GM18909 (cell line): ENCODE measurements around the gene CCDC82.

Source experiments
- ATAC-seq: cut with Tn5 transposase; IDR thresholded peaks from one replicate; pipeline ENCODE4 v1.9.1; 2021; ENCODE audit warnings: mild to moderate bottlenecking; ENCODE audit not compliant: unreplicated experiment, poor library complexity

Gene CCDC82

DNA sequence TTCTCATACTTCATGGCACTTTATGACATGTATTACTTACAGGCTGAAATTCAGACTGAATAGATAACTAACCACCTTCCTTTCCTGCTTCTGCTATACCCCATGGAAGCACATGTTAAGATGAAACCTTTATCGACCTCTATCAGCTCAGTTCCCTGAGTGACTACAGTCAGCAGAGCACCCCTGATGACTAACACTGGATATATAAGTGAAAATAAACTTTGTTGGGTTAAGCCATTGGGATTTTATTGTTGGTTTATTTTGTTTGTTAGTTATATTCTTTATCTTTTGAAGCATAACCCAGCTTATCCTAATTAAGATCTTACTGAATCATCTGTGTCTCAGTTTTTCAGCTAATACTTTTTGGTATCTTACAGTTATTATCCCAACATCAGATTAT, 23.7 kb downstream of the CCDC82 start:
- no peak for ATAC-seq

DNA sequence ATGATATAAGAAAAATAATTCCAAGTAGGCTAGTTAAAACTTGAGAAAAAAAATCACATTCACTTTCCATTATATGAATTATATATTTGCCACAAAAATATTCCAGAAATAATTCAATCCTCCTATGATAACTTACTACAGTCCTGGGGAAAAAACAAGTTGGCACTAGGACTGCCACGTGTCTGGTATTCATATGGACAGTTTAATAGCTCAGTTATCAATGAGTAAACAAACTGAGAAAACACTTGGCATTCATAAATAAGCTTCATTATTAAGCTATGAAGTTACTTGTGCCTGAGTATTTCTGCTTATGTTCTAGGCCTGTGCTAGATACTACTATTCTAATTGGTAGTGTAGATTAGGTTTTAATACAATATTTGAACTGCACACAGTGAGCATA, 24.2 kb downstream of the CCDC82 start:
- no peak for ATAC-seq

DNA sequence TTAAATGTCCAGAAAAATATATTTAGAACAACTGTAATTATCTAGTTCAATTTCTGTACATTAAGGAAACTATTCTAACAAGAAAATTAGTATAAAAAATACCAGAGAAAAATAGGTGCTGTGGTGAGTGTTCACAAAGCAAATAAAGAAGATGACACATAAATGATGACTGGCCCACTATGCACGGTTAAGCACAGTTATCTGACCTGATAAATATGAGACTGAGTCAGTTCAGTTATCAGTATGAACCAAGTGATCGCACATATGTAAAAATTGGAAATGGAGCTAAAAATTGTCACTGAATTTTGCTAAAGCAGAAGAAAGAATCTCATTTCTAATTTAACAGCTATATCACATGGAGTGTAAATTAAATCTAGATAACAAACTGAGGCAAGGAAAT, 27.9 kb downstream of the CCDC82 start:
- ATAC-seq: no peak

DNA sequence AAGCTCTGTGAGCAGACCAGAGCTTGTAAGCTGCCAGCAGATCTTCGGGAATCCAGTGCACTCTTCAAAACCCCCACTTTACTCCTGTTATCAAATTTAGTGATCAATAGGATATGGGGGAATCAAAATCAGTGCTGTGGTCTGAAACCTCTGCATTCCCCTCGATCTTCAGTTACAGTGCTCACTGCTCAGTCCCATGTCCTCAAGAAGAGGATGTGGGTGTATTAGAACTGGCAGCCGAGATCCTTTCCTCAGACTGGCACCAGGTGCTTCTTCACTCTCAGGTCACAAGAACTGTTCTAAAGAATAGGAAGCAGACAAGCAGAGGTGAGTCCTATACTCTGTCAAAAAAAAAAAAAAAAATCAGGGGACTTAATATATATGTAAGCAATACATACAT, 31.4 kb downstream of the CCDC82 start:
- ATAC-seq: no peak

DNA sequence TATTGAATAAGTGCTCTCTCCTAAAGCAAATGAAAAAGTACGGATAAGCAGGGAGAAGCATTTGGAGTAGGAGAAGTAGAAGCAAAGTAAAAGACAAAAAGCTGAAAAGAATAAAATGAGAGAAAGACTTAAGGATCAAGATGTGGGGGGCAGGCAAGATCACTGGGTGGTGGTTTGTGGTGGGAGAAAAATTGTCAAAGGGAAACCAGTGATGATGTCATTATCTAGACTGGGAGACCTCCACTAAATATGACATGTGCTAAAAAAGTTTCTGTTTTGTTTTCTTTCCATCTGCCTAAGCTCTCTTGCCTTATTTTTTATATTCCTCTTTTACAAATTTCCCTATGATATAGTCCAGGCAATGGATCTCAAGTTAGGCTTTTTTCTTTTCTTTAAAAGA, 31.9 kb downstream of the CCDC82 start:
- ATAC-seq: peak; percentile 60

DNA sequence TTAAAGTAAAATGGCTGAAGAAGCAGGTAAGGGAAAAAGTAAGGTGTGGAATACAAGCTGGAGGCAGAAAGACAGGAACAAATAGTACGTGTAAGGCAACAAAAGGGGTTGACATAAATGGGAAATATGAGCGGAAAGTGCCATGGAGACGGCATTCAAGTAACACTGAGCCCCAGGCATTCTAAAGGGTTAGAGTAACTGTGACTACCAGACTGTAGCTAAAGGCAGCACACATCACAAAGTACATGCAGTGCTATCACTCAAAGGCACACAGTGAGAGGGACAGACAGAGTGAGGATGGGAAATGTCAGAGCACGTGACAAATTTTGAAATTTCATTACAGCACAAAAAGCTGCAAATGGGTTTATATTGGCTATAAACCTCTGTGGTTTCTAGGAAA, 32.9 kb downstream of the CCDC82 start:
- no peak for ATAC-seq

DNA sequence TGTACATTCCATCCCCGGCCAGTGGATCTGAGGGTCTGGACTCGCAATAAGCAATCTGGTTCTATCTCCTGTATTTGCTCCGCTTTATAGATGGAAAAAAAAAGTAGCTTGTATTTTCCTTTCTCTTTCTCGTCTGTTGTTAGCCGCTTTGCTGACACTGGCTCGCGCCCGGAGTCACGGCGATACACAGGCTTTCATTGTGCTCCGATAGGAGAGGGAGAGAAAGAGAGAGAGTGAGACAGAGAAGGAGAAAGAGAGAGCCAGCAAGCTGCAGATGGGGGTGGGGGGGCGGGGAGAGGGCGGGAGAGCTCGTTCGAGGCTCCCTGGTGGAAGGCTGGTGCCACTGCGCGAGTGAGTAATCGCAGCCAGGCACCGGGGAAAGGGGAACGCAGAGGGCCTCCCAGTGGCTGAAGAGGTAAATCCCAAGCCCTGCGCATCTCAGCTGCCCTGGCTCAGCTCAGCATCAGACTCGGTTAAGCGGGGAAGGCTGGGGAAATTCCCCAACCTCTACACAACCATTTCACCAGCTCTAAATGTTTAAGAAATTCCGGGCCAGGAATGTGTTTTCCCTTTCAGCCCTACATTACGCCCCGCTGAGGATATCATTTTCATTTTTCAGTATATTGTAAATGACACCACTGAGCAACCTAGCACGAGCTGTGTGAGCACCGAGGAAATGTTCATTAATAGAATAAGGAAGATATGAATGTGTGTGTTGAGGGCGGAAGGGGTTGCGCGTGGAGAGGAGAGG, 46.6 kb downstream of the CCDC82 start, which contains the start of gene MAML2:
MAML2 (minus strand) TSS at position 235 of the 751 bp plus-strand sequence. CDS start 1,300 bp downstream, outside the sequence.
- ATAC-seq: peak; percentile 85

DNA sequence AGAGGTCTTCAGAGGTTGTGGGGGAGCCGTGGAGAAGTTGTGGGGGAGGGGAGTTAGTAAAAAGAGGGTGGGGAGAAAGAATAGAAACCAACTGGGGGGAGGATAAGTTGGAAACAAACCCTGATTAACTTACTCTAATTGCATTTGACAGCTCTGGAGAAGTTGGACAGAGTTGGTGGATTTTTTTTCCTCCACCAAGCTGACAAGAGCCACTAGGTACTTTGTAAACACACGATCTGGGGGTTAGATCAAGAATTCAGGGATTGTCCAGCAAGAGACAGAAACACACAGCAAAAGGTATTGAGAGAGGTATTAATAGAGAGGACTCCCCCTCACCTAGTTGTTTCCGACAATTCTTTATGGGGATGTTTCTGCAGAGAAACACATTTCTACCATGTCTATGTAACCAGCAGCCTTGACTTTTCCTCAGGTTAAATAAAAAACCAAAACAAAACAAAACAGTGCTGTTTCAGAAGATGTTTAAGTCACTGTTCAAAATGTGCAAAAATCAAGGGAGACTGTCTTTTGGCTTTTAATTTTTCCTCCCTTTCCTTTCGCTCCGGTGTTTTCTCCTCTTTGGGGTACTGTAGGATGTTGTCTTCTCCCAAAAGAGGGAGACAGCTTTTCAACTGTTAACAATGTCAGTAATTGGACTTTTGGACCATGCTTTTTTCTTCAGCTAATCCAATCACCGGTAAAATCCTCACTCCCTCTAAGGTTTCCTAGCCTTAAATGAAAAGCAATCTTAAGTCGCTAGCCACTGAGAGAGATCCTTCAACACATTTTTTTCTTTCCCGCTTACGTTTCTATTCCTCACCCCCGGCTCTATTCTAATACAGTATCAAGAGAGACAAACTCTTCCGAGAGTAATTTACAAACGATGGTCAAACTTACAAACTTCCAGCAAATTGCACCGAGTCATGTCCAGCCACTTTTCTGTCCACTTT, 47.4 kb downstream of the CCDC82 start:
- no peak for ATAC-seq

DNA sequence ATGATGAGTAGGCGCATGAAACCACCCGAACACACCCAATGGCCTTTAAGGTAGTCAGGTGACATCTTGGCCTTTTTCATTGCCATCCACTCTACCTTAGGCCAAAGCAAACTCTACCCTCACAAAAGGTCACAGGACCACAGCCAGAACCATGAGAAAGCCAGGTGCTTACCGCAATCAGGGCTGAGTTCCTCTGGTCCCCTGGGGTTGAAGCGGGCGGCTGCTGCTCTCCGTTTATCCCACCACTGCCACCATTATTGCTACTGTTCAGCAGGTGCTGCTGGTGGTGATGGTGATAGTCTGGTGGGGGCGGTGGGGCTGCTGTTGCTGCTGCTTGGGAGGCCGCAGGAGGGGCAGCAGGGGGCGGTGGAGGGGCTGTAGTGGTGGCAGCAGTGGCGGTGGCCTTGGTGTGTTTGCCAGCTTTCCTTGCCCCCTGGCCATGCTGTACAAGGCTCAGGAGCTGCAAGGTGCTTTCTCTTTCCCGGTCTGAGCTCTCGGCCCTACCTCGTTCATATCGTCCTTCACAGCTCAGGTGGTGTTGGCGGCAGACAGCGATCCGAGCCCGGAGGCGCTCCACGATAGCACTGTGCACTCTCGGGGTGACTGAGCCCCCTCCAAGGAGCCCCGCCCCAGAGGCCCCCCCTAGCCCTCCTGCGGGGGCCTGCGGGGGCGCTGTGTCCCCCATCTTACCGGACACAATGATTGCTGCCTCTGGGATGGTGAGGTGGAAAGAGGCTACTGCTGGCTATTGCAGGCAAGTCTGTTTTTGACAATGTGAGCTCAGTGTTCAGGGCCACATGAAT, 48.3 kb downstream of the CCDC82 start:
- peak; percentile 40 for ATAC-seq

DNA sequence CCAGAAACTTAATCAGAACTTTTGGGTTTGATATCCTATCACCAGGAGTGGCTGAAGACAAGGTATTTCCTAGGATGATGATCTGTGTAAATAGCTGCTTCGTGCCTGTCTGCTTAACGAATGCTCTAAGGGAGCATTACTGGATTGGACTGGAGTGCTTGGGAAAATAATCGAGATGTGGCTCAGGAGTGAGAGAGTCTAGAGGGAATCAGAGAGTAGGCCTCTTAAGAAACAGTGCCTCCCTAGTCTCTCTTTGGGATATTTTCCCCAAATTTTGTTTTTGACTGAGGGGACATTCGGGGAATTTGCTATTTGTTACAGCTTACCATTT, 49.2 kb downstream of the CCDC82 start:
- ATAC-seq: no peak

DNA sequence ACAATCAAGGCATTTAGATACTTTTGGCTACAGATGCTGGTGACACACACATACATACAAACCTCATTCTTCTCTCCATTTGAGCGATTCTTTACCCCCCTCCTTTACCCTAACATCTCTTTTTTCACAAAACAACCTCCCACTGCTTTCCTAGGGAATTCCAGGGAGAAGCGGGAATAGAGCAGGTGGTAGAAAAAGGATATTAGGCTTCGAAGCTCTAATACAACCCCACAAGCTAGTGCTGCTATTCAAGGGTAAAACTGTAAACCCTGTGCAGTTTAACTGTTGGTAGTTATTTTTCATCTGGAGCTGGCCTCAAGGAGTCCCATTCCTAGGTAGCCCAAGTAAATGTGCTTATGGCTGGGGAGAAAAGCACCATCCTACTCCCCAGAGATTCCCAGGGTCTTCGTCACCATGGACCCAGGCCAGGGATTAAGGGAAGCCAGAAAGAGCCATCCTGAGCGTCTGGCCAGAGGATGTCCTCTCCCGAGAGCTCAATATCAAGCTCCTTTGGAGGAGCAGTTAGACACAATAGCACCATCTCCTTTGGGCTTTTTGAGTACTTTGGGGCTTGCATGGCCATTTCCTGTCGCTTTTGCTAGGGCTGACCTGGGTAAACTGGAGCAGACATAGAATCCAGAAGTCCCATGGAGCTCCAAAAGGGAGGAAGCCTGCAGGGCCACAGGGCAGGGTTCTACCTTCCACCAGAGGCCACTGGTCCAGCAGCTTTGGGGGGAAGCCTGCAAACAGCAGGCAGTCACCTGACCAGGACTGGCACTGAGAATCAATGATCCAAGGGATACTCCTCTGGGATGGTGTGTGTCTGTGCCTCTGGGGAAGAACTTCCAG, 49.8 kb downstream of the CCDC82 start:
- no peak for ATAC-seq

DNA sequence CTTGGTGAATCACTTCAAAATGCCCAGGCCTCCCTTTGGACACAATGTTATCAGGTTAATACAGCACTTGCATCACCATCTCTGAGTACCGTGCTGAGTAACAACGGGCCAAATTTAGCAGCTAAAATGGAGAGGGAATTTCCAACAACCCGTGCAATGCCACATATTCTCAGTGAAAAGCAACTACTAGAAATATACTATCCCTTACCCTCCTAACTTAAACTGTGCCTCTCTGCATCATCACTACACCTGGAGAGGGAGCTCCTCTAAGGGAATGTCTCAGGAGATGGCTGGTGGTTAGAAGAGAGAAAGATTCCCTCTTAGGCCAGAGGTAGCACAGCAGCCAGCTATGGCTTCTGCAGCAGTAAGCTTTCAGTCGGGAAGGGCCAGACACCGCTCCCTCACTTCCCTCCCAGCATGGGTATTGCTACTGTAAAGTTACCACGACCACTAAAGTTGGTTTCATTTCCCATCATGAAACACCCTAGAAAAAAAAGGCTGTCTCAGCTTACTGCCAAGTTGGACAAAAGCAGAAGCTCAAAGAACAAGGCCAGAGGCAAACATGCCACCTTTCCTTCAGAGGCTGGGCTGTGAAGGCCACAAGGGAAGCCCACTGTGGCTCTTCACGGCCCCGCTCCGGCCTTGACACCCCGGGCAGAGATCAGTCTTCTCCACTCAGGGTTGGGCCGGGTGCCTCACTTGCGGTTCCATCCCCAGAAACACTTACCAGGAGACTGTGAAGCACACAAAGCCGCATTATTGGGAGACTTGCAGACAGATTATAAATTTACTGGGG, 50.6 kb downstream of the CCDC82 start:
- peak; percentile 40 for ATAC-seq

DNA sequence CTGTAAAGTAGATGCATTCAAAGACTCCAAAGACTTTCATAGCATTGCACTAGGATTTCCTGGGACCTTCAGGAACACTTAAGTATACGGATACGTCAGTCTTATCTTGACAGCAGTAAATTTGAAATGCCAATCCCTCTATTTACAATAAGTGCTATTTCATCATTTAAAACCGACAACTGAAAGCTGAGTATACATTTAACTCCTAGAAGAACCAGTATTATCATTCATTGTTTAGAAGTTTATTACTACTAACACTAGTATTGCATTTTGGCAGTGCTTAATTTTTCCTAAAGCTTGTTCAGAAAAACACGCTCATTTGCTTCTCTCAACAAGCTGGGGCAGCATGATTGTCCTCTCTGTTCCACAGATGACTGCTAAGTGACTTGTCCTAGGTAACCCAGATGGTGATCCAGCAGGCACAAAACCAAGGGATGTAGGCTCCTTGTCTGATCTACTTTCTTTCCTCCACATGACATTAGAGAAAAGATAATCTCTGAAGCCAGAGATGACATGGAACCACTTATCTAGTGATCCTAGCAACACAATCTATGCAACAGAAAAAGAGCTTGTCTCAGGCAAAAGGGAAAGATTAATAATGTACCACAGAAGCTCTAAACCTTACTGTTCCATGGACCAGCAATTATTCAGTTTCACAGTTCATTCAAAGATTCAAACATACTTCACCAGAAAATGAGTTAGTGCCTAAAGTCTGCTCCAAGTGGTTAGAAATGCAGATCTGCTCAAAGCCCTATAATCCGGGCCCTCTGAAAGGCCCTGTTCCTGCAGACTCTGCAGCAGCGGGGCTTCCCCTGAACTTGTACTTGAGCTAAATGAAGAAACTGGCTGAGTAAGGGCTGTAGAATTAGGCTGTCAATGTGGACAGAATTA, 51.9 kb downstream of the CCDC82 start:
- peak; percentile 33 for ATAC-seq

DNA sequence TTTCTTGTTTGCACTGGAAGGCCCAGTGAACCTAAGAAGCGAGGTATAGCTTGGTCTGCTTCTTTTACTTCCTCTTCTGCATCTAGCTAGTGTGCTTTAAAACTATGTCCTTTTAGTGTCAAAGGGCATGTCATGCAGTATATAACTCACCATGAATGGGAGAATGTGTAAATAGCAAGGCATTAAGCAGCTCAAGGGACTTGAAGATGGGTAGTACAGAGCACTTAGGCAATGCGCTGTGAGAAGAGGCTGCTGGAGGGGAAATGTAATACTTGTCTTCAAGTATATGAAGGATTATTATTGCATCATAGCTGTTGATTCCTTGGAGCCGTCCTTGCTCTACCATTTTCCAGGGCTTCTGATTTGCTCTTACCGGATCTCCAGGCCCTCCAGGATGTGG, 54.3 kb downstream of the CCDC82 start:
- ATAC-seq: no peak

DNA sequence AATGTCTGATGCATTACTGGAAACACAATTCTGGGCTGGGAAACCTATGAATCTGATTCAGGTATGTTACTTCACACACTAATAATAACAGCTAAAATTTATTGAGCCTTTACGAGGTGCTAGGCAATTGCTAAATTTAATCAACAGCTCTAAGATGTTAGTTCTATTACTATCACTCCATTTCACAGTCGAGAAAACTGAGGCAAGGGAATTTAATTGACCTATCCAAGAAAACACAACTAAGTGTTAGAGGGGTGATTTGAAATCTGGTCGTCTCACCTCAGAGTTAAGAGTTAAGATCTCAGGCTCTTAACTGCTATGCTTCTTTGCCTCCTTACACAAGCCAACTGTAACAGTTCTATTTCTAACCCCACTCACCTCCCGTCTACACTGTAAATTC, 55.5 kb downstream of the CCDC82 start:
- no peak for ATAC-seq

DNA sequence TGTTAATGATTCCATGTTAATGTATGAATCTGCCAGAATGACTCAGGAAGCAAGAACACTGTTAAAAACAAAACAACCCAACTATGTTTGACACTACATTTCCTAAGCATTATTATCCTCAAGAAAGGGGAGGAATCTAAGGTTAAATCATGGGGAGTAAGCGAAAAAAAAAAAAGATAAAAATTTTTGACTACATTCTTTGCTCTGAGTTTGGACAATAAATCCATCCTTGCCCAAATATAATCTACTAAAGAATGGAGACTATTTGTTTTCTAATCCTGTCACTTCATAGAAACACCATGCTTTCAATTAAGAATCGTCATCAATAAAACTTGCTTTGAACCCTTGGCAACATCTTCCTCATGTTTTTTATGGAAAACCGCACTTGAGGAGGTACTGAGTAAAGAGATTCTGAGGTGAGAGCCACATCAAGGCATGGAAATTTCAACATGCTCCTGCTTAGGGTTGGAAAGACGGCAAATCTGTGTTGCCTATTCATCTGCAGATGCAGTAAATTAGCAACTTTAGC, 56.5 kb downstream of the CCDC82 start:
- ATAC-seq: no peak

DNA sequence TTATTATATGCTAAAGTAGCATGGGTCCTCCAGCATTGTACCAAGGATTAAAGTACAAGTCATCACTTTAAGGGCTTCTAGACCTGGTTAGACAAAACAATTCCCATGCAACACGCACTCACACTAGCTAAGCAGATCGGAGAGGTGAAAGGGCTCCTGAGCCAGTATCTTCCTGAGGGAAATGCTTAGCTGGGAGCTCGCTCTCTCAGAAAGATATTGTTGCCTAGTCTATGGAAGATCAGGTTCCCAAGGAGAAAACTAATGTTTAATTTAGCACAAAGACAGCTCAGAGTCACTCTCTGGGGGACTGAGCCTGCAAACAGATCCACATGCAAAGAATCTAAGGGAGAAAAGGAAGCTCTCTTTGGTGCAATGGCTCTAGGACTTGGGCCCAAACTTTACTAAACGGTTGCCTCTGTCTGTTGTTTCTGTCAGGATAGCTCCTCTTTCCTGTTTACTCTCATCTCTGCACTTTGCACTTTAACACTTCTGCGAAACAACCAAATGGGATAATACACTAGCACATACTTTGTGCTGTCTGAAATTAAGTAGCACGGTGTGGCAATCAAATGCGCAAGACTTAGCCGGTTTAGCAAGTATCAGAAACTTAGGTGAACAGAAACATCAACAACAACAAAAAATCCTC, 57.5 kb downstream of the CCDC82 start:
- ATAC-seq: no peak
